Hippocampal formation (tissue), 2 donors: ENCODE measurements around the gene HNF1B.

Source experiments
- DNase-seq, 2 donors: peaks; one replicate each; lab custom pipeline; 2025; lab: John Stamatoyannopoulos, UW

HNF1B gene

DNA sequence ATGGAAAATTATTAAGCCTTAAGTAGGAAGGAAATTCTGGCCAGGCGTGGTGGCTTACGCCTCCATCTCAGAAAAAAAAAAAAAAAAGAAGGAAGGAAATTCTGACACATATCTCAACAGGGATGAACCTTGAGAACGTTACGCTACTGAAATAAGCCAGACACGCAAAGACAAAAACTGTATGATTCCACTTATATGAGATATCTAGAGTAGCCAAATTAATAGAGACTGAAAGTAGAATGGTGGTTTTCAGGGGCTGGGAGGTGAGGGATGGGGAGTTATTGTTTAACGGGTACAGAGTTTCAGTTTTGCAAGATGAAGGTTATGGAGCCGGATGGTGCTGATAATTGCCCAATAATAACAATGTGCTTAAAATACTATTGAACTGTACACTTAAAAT is 16.2 kb upstream of the HNF1B start:
- no peak for DNase-seq

DNA sequence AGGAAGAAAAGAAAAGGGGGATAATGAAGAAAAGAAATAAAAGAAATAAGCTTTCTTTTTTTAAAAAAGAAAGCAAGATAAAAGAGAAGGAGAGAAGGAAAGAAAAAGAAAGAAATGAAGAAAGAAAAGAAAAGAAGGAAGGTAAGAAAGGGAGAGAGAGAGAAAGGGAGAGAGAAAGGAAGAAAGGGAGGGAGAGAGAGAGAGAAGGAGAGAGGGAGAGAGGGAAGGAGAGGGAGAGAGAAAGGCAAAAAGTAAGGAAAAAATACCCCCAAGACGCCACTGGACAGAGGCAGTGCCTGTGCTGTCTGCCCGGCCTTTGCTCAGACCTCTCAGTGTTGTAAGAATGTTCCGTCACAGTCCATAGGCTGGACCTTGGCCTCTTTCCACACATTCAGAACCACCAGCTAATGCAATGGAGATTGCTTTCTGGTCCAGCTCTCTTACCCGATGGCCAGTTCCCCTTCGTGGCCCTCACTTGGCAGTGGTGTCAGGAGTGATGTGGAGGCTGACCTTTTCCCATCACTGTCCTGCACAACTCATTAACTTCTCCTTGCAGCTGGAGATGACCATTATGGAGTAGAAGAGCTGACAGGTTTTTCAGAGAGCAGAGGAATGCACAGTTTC is 14.3 kb upstream of the HNF1B start:
- no peak for DNase-seq

GRCh38 chr17:37756051-37756450 is 11.2 kb upstream of the HNF1B start:
- DNase-seq, result no peak

DNA sequence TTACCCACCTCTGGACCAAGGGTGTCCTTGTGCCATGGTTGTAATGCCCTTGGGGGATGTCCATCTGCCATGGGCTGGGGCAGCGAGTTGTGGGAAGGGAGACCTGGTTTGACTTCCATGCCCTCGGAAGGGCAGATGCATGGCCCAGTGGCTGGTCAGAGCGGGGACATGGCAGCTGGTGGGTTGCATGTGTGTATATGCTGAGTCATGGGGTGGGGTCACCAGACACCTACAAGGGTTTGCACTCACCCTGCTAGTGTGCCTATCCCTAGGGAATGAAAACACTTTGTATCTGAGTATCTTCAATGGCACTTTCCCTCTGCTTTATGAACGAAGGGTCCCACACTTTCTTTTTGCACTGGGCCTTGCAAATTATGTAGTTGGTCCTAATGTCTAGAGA is 10.6 kb upstream of the HNF1B start:
- DNase-seq, result no peak

DNA sequence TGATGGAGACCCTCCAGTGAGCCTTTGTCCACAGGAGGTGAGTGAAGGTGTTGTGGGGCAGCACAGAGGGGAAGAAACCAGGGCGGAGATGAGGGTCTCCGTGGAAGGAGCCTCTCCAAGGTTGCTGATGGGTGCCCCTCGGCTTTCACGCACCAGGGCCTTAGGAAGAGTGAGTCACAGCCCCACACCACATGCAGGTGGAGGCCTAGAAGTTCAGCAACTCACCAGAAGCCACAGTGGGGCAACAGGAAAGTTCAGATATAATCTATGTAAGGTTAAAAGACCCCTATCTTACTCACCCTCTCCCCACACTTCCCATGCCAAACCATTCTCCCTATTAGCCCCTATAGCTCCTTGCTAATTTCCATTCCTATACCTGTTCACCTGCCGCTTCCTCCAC is 9.5 kb upstream of the HNF1B start:
- no peak for DNase-seq

GRCh38 chr17:37752482-37752881 is 7.6 kb upstream of the HNF1B start:
- DNase-seq, result no peak

GRCh38 chr17:37750768-37751475 is 6.1 kb upstream of the HNF1B start:
- no peak for DNase-seq

GRCh38 chr17:37750292-37750691 is 5.4 kb upstream of the HNF1B start:
- no peak for DNase-seq

DNA sequence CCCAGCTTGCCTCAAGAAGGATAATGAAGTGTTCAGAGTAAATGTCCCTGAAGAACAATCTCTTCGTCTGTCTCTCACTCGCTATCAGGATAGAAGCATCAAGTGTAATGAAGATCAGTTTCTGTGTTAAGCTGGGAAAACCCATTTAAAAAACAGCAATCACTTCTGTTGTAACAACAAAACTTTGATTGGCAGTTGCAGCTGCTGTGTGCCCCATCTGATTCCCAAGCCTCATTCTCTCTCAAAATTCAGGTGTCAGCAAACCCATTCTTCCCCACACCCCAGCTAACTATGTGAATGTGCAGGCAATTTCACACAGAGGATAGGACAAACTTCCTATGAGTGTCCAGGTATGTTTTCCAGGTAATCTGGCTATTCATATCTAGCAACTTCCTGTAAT is 2.4 kb upstream of the HNF1B start:
- no peak for DNase-seq

- DNase-seq, result no peak
These were observed 1.8 kb upstream of the HNF1B start for GRCh38 chr17:37746617-37747016.

GRCh38 chr17:37745801-37746426 is 1.1 kb upstream of the HNF1B start:
- DNase-seq, result no peak

GRCh38 chr17:37744633-37744927 is 279 bp downstream of the HNF1B start:
- DNase-seq, result no peak

- no peak for DNase-seq
These were observed 805 bp downstream of the HNF1B start for GRCh38 chr17:37743875-37744632.

GRCh38 chr17:37743612-37743874 is 1.3 kb downstream of the HNF1B start:
- DNase-seq, result no peak

GRCh38 chr17:37742762-37743611 is 1.9 kb downstream of the HNF1B start:
- DNase-seq, result no peak

GRCh38 chr17:37742116-37742761 is 2.6 kb downstream of the HNF1B start:
- no peak for DNase-seq

DNA sequence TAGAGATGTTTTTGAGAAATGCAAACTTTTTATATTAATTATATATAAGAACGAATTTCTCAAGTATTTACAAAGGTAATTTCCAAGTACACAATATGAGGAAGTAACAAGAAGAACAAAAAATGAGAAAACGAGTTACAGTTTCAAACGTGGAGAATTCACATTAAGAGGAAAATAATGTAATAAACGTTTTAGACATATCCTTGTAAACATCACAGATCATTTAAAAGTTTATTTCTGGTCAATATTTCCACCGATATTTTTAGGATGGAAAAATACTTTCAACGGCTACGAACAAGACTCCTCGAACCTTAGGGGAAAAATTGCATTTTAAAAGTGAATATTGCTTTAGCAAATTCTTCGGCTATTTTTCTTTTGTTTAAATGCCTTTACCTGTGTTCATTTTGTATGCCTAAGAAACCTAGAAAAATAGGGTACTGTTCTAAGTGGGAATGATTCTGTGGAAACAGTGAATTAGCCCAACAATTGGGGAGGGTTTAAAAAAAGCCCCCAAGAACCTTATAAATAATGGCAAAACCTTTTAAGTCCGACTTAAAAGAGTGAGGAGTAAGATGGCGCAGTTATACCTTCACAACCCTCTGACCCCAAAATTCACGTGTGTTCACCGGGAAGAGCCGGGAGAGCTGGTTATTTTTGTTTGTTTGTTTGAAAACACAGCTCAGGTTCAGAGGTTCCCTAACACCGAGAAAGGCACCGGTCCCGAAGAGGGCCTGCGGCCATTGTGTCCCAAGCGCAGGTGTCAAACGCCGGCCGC is 3.3 kb downstream of the HNF1B start:
- DNase-seq, result no peak

DNA sequence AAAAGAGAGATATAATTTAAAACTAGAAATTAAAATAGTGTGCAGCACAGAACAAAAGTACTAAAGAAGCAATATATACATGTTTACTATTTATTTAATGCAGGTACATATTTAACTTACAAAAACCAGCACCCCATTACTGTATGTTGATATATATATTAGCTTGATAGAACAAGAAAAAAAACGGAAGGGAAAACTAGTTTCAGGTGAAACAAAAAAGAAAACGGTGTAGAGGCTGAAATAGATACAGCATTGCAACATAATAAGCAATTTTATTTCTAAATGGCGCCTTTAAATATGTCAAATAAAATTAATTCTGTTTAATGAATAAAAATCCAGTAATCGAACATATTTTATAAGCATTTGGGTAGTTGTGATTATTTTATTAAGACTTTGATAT is 3.9 kb downstream of the HNF1B start:
- DNase-seq, result no peak

GRCh38 chr17:37737971-37738370 is 6.9 kb downstream of the HNF1B start:
- DNase-seq, result no peak

- DNase-seq, result no peak
These were observed 7.8 kb downstream of the HNF1B start for GRCh38 chr17:37737081-37737480.

- DNase-seq, result no peak
These were observed 8.4 kb downstream of the HNF1B start for GRCh38 chr17:37736428-37736827.
